Esophagus squamous epithelium (tissue), 5 donors: ENCODE measurements around the gene SRGAP1. TPM values are rescaled to one million over a fixed set of nuclear protein-coding genes. Genes with fewer than 3 reads are reported as not detected.
A peak's percentile ranks its signal among the peaks of the same experiment; 100 is the strongest.

ENCODE experiments used
- DNase-seq: peaks from one replicate; lab custom pipeline; 2025; lab: John Stamatoyannopoulos, UW
- H3K27ac ChIP-seq, 4 donors: fragments of 200-600 bp; sonication (generic); one replicate each; pipeline ENCODE4 v1.5.1; 2016 to 2019; ENCODE audit warnings: mild to moderate bottlenecking in 1 of 4
- H3K27me3 ChIP-seq, 4 donors: fragments of 200-600 bp; sonication (generic); 1 replicate in 3 of 4; 2 replicates in 1 of 4; pipeline versions ENCODE4 v1.5.1 to v1.6.0; 2017 to 2021; ENCODE audit warnings: antibody characterized with exemption in 1 of 4
- H3K36me3 ChIP-seq, 3 donors: fragments of 200-600 bp; sonication (generic); one replicate each; pipeline ENCODE4 v1.5.1; 2016 to 2019
- H3K4me1 ChIP-seq, 3 donors: fragments of 200-600 bp; sonication (generic); one replicate each; pipeline ENCODE4 v1.5.1; 2017 to 2019
- H3K4me3 ChIP-seq, 4 donors: fragments of 200-600 bp; sonication (generic); 1 replicate in 3 of 4; 2 replicates in 1 of 4; pipeline ENCODE4 v1.5.1; 2016 to 2019; ENCODE audit warnings: mild to moderate bottlenecking in 2 of 4, moderate library complexity in 1 of 4
- H3K9me3 ChIP-seq, 3 donors: fragments of 200-600 bp; sonication (generic); one replicate each; pipeline ENCODE4 v1.5.1; 2016 to 2019
- CTCF ChIP-seq, 6 experiments: fragments of 450-650 bp in 4 of 6; fragments of 200-600 bp in 2 of 6; sonication (generic) in 2 of 6; IDR thresholded peaks; one replicate each; pipeline ENCODE4 v1.5.1; 2016 to 2019; ENCODE audit warnings: antibody characterized with exemption in 6 of 6, mild to moderate bottlenecking in 4 of 6, moderate library complexity in 4 of 6
- POLR2A ChIP-seq, 4 donors: fragments of 450-650 bp; IDR thresholded peaks; one replicate each; pipeline ENCODE4 v1.6.1; 2017; ENCODE audit warnings: antibody characterized with exemption in 4 of 4, mild to moderate bottlenecking in 4 of 4, moderate library complexity in 3 of 4
- WGBS, 2 donors: methylation state at CpG; one replicate each; pipeline ENCODE4 v1.1.5; 2018; 5-methylcytosine and 5-hydroxymethylcytosine counted together
- intact Hi-C: fragments of 100-400 bp; cut with DNase I; formaldehyde crosslinking; loops from one replicate; pipeline ENCODE4 v1.15.0; 2022
- total RNA-seq, 4 donors: library from RNA; depleted of rRNA; stranded (reverse); fragments of >200 nt; gene quantifications; one replicate each; pipeline ENCODE4 v1.1.0, GENCODE V29; 2016
- donor health status: DM: yes; HTN: yes; CAD: no.

Gene SRGAP1
- total RNA-seq, 4 donors from 2014 or later = 2.0 to 5.3 (median 3.6) TPM

GRCh38 chr12:63941166-63941800, 96.8 kb downstream of the SRGAP1 start:
- no peak for DNase-seq
- H3K36me3 ChIP-seq = no peaks in the 10 kb centered on the region
- H3K4me1 ChIP-seq = peaks cover 0 to 4% (median 0%) of the 10 kb centered on the region in 3 donors
- H3K27ac ChIP-seq = no peak overlapping the region
- 84 to 91% methylated on average over 3 of the region's 3 CpGs for WGBS, 2 donors
- TF ChIP-seq CTCF (IDR thresholded peaks at IDR 0.05) = no peak
- no peak for TF ChIP-seq POLR2A (IDR thresholded peaks at IDR 0.05)
- intact Hi-C loops = no loop called here
- H3K9me3 ChIP-seq = no peaks in the 10 kb centered on the region
- no peaks in the 10 kb centered on the region for H3K27me3 ChIP-seq
- no peak overlapping the region for H3K4me3 ChIP-seq

DNA sequence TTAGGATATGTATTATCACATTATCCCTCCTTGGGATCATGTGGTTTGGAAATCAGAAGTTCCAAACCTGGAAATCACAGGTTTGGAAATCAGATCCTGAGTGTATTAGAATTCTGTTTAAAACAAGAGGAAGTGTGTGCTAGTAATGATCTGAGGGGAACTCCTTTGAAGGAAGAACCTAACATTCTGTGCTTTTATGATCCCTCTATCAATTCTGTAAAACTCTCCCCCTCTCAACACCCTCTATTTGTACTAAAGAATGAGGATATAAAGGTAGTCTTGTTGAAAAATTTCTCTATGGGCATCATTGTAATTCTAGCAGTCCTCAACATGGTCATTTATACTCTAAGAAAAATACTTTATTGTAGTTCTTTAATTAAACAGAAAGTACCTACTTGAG, 97.4 kb downstream of the SRGAP1 start:
- TF ChIP-seq CTCF (IDR thresholded peaks at IDR 0.05) (no peak), POLR2A (IDR thresholded peaks at IDR 0.05) (no peak)
- Histone ChIP-seq H3K27ac (no peak overlapping the region), H3K4me1 (peaks cover 0 to 4% (median 0%) of the 10 kb centered on the region in 3 donors), H3K4me3 (no peak overlapping the region), H3K27me3 (no peaks in the 10 kb centered on the region), H3K9me3 (no peaks in the 10 kb centered on the region), H3K36me3 (no peaks in the 10 kb centered on the region)
- intact Hi-C loops = no loop called here
- no peak for DNase-seq

DNA sequence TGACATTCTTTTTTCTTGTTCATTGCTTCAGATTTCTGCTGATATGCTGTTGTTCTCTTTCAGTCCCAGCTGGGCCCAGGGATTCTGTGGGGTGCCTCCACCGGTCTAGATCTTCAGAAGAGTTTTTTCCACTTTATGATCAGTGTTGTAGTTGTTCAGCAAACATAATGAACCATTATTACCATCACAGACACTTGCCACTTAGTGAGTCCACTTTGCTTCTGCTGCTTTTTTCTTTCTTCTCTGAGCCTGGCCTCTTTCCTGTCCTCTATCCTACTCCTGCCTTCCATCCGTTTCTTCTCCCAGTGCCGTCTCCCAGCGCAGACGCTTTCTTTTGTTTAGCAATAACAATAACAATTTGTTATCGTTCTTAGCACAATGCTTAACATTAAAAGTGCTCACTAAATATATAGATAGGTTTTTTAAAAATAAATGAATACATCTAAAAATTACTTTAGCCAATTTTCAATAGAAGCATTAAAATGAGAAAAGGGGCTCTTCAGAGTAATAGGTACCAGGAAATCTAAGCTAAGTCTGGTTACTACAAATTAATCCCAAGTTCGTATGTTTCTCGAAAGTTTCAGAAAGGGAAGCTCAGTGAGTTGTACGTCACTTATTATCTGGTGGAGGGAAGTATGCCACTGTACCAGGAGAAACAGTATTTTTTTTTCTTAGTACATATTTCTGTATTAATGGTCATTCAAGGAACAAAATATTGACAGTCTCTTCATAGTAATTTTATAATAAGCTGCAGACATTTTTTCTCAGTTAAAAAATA, 98.2 kb downstream of the SRGAP1 start:
- peaks cover 0 to 4% (median 0%) of the 10 kb centered on the region in 3 donors for H3K4me1 ChIP-seq
- no peaks in the 10 kb centered on the region for H3K27me3 ChIP-seq
- H3K36me3 ChIP-seq = no peaks in the 10 kb centered on the region
- no peak overlapping the region for H3K27ac ChIP-seq
- DNase-seq = no peak
- intact Hi-C loops = no loop called here
- WGBS, 2 donors = 84 to 91% methylated on average over 9 of the region's 9 CpGs
- H3K9me3 ChIP-seq = no peaks in the 10 kb centered on the region
- TF ChIP-seq POLR2A (IDR thresholded peaks at IDR 0.05) (no peak), CTCF (IDR thresholded peaks at IDR 0.05) (no peak)
- H3K4me3 ChIP-seq = no peak overlapping the region

- WGBS, 2 donors = 65 to 88% methylated on average over 2 of the region's 2 CpGs
- H3K27me3 ChIP-seq = no peaks in the 10 kb centered on the region
Observed at GRCh38 chr12:63944034-63944579, 99.6 kb downstream of the SRGAP1 start.

More at GRCh38 chr12:63944034-63944579, 99.6 kb downstream of the SRGAP1 start:
- Histone ChIP-seq H3K36me3 (no peaks in the 10 kb centered on the region), H3K27ac (peak overlapping the region in 1 of 4 donors; percentile 9), H3K4me3 (no peak overlapping the region), H3K4me1 (peaks cover 0 to 4% (median 0%) of the 10 kb centered on the region in 3 donors), H3K9me3 (no peaks in the 10 kb centered on the region)
- DNase-seq = no peak
- TF ChIP-seq POLR2A (IDR thresholded peaks at IDR 0.05) (no peak), CTCF (IDR thresholded peaks at IDR 0.05) (no peak)
- intact Hi-C loops = no loop called here
